HG03135 (cell line): Measurements from ENCODE around the gene PIEZO2.

Experiments
- ATAC-seq: cut with Tn5 transposase; IDR thresholded peaks from one replicate; pipeline ENCODE4 v1.9.1; 2021; ENCODE audit warnings: mild to moderate bottlenecking, moderate library complexity; ENCODE audit not compliant: unreplicated experiment

The PIEZO2 gene

GRCh38 chr18:10995550-10995949, 153.8 kb downstream of the PIEZO2 start:
- no peak for ATAC-seq

- ATAC-seq: no peak
These were observed 159.9 kb downstream of the PIEZO2 start for GRCh38 chr18:10989486-10989885.

GRCh38 chr18:10985689-10986088, 163.7 kb downstream of the PIEZO2 start:
- ATAC-seq: no peak

- ATAC-seq: no peak
These were observed 170.0 kb downstream of the PIEZO2 start for GRCh38 chr18:10979411-10979810.

GRCh38 chr18:10977042-10977441, 172.3 kb downstream of the PIEZO2 start:
- no peak for ATAC-seq

GRCh38 chr18:10973567-10974203, 175.7 kb downstream of the PIEZO2 start:
- no peak for ATAC-seq

GRCh38 chr18:10971717-10972116, 177.7 kb downstream of the PIEZO2 start:
- ATAC-seq: no peak

GRCh38 chr18:10965119-10965518, 184.2 kb downstream of the PIEZO2 start:
- ATAC-seq: no peak

- no peak for ATAC-seq
These were observed 195.7 kb downstream of the PIEZO2 start for GRCh38 chr18:10953672-10954071.

- ATAC-seq: no peak
These were observed 197.5 kb downstream of the PIEZO2 start for GRCh38 chr18:10951631-10952544.

- no peak for ATAC-seq
These were observed 198.3 kb downstream of the PIEZO2 start for GRCh38 chr18:10950876-10951630.

- ATAC-seq: no peak
These were observed 199.1 kb downstream of the PIEZO2 start for GRCh38 chr18:10950080-10950875.

GRCh38 chr18:10949655-10950054, 199.7 kb downstream of the PIEZO2 start:
- no peak for ATAC-seq

- ATAC-seq: no peak
These were observed 200.9 kb downstream of the PIEZO2 start for GRCh38 chr18:10948421-10948820.

GRCh38 chr18:10946058-10946457, 203.3 kb downstream of the PIEZO2 start:
- no peak for ATAC-seq

- ATAC-seq: no peak
These were observed 206.4 kb downstream of the PIEZO2 start for GRCh38 chr18:10942998-10943397.

GRCh38 chr18:10939822-10940221, 209.5 kb downstream of the PIEZO2 start:
- no peak for ATAC-seq

- no peak for ATAC-seq
These were observed 211.4 kb downstream of the PIEZO2 start for GRCh38 chr18:10937743-10938640.

GRCh38 chr18:10936176-10937053, 213.0 kb downstream of the PIEZO2 start:
- ATAC-seq: no peak
